HepG2 (cell line): Measurements from ENCODE around the gene HBM.

Source experiments
- EP300 ChIP-seq, 3 experiments: sonication (generic) in 1 of 3; formaldehyde crosslinking in 1 of 3; IDR thresholded peaks; 2 replicates each; pipeline versions ENCODE4 v1.5.1 to v1.6.1; 2011 to 2020; ENCODE audit warnings: low read depth in 2 of 3, low read length in 2 of 3, borderline replicate concordance in 1 of 3, improper control_type of control experiment in 1 of 3, mild to moderate bottlenecking in 1 of 3, missing genetic modification reagents in 1 of 3, moderate library complexity in 1 of 3
- FOXK2 ChIP-seq: fragments of 450-650 bp; IDR thresholded peaks from 2 replicates; pipeline ENCODE4 v1.6.1; 2016
- KDM5B ChIP-seq: sonication (generic); formaldehyde crosslinking; IDR thresholded peaks from 2 replicates; pipeline ENCODE4 v1.4.0; 2020; ENCODE audit warnings: missing genetic modification reagents, mild to moderate bottlenecking, borderline replicate concordance
- NFKBIZ ChIP-seq: IDR thresholded peaks from 2 replicates; pipeline ENCODE4 v1.6.1; 2018; ENCODE audit warnings: missing genetic modification reagents, missing compliant biosample characterization
- RAD21 ChIP-seq: fragments of 450-650 bp; formaldehyde crosslinking; IDR thresholded peaks from 2 replicates; pipeline ENCODE4 v1.5.0; 2020; ENCODE audit warnings: mild to moderate bottlenecking
- ZBTB21 ChIP-seq: sonication (generic); formaldehyde crosslinking; IDR thresholded peaks from 2 replicates; pipeline ENCODE4 v1.4.0; 2020; ENCODE audit warnings: missing genetic modification reagents
- ZIK1 ChIP-seq: sonication (generic); formaldehyde crosslinking; IDR thresholded peaks from 2 replicates; pipeline ENCODE4 v1.5.0; 2020; ENCODE audit warnings: mild to moderate bottlenecking, low read depth, missing genetic modification reagents, borderline replicate concordance
- ZSCAN20 ChIP-seq: sonication (generic); formaldehyde crosslinking; IDR thresholded peaks from 2 replicates; pipeline ENCODE4 v1.4.0; 2020; ENCODE audit warnings: missing genetic modification reagents, mild to moderate bottlenecking, borderline replicate concordance

GRCh38 chr16:118857-119256 lies 46.9 kb upstream of the HBM start:
- TF ChIP-seq NFKBIZ (CRISPR knock-in tag) = no peak
- TF ChIP-seq ZSCAN20 (CRISPR knock-in tag) = no peak
- no peak for TF ChIP-seq FOXK2
- TF ChIP-seq ZBTB21 = no peak
- no peak for TF ChIP-seq RAD21 (CRISPR knock-in tag)
- TF ChIP-seq ZIK1 (CRISPR knock-in tag) = no peak
- no peak for TF ChIP-seq KDM5B (CRISPR knock-in tag)
- no peak for TF ChIP-seq EP300 (IDR thresholded peaks at IDR 0.05; ENCODE audit: low read depth in 2 of 2, low read length in 2 of 2)
- no peak for TF ChIP-seq EP300 (CRISPR knock-in tag; IDR thresholded peaks at IDR 0.05; ENCODE audit: borderline replicate concordance)
